Retinal pigment epithelial cell (primary cell): ENCODE results near the gene CD164L2.
A peak's percentile ranks its signal among the peaks of the same experiment; 100 is the strongest.

Source experiments
- DNase-seq: peaks from one replicate; pipeline ENCODE4 v3.0.0-alpha.2; 2010; ENCODE audit warnings: low read depth
- H3K4me3 ChIP-seq: 2 replicates; pipeline ENCODE4 v1.5.1; 2011; ENCODE audit warnings: mild to moderate bottlenecking, low read length, control low read depth, moderate library complexity
- CTCF ChIP-seq: conservative IDR thresholded peaks from 2 replicates; pipeline ENCODE4 v1.5.1; 2011; ENCODE audit warnings: low read depth, low read length, control low read depth, inconsistent platforms

Gene CD164L2

GRCh38 chr1:27400082-27400962 lies 17.2 kb upstream of the CD164L2 start:
- DNase-seq, result no peak
- H3K4me3 ChIP-seq, result no peak overlapping the region
- TF ChIP-seq CTCF, result no peak

- TF ChIP-seq CTCF, result no peak
- H3K4me3 ChIP-seq, result no peak overlapping the region
- no peak for DNase-seq
Measured at GRCh38 chr1:27399251-27400025, 16.3 kb upstream of the CD164L2 start.

GRCh38 chr1:27398405-27399149 lies 15.4 kb upstream of the CD164L2 start:
- no peak for TF ChIP-seq CTCF
- H3K4me3 ChIP-seq, result no peak overlapping the region
- DNase-seq, result no peak

GRCh38 chr1:27397749-27398148 lies 14.6 kb upstream of the CD164L2 start:
- TF ChIP-seq CTCF, result no peak
- no peak overlapping the region for H3K4me3 ChIP-seq
- no peak for DNase-seq

- H3K4me3 ChIP-seq, result no peak overlapping the region
- TF ChIP-seq CTCF, result no peak
Measured at GRCh38 chr1:27397110-27397509, 14.0 kb upstream of the CD164L2 start.

GRCh38 chr1:27395441-27396195 lies 12.5 kb upstream of the CD164L2 start:
- DNase-seq, result no peak
- H3K4me3 ChIP-seq, result no peak overlapping the region
- TF ChIP-seq CTCF, result peak; percentile 93

More at GRCh38 chr1:27397110-27397509, 14.0 kb upstream of the CD164L2 start:
- DNase-seq, result no peak
